ENCODE measurements around the gene GRAMD1C.

GRCh38 chr3:113802795-113803455, 35.7 kb upstream of the GRAMD1C start:
- TF ChIP-seq CTCF (IDR thresholded peaks at IDR 0.05), result no peak
- no peak for TF ChIP-seq POLR2A (IDR thresholded peaks at IDR 0.05)

All from lower leg skin (tissue), 3 donors.